Transverse colon (tissue), 4 donors: ENCODE data around the gene TMEM170B.

Source experiments
- POLR2A ChIP-seq: fragments of 450-650 bp; IDR thresholded peaks from one replicate; pipeline ENCODE4 v1.6.1; 2016; ENCODE audit warnings: antibody characterized with exemption, mild to moderate bottlenecking, moderate library complexity
- POLR2AphosphoS5 ChIP-seq, 3 donors: sonication (generic); formaldehyde crosslinking; IDR thresholded peaks; one replicate each; pipeline ENCODE4 v1.6.1; 2016; ENCODE audit warnings: antibody characterized with exemption in 3 of 3
- TF ChIP-seq, protein P1 (sequence below), 5 experiments: fragments of 200-600 bp in 3 of 5; fragments of 450-650 bp in 2 of 5; sonication (generic) in 3 of 5; IDR thresholded peaks; 1 replicate in 2 of 5; 2 replicates in 3 of 5; pipeline ENCODE4 v1.5.1; 2016 to 2017; ENCODE audit warnings: antibody characterized with exemption in 5 of 5, inconsistent platforms in 3 of 5, mild to moderate bottlenecking in 2 of 5, moderate library complexity in 1 of 5

DNA sequence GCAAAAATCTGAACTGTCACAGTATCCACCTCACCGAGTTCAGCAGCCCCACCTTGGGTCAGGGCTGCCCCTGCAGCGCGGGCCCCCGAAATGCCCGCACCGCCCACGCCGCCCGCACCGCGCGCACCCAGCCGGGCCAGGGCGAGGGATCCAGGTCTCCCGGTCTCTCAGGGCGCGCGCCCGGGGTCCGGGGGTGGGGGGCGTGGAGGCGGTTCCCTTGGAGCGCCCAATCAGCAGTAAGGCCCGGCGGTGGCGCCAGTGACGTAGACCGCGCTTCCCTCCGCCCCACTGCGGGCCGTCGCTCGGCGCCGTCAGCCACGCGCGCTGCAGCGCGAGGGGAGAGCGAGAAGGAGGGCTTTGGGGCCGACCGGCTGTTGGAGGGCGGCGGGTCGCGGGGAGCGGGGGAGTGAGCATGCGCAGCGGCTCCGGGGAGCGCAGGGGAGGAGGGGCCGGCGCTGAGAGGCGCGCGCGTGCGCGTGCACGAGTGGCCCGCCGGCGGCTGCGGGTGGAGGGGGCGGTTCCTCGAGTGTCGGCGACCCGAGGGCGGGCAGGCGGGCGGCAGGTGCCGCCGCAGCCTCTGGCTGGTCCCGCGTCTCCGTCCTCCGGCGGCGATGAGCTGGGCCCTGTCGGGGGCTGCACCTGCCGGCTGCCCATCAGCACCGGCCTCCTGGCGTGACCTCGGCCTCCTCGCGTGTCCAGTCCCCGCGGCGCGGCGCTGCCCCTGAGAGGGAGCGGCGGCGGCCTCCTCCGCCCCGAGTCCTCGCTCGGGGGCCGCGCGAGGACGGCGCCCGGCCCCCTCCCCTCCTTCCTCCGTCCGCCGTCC is at the start of gene TMEM170B:
- TF ChIP-seq, protein P1, sequence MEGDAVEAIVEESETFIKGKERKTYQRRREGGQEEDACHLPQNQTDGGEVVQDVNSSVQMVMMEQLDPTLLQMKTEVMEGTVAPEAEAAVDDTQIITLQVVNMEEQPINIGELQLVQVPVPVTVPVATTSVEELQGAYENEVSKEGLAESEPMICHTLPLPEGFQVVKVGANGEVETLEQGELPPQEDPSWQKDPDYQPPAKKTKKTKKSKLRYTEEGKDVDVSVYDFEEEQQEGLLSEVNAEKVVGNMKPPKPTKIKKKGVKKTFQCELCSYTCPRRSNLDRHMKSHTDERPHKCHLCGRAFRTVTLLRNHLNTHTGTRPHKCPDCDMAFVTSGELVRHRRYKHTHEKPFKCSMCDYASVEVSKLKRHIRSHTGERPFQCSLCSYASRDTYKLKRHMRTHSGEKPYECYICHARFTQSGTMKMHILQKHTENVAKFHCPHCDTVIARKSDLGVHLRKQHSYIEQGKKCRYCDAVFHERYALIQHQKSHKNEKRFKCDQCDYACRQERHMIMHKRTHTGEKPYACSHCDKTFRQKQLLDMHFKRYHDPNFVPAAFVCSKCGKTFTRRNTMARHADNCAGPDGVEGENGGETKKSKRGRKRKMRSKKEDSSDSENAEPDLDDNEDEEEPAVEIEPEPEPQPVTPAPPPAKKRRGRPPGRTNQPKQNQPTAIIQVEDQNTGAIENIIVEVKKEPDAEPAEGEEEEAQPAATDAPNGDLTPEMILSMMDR (IDR thresholded peaks at IDR 0.05), result no peak
- peak; percentile 45 to 67 (median 51) for TF ChIP-seq POLR2AphosphoS5 (IDR thresholded peaks at IDR 0.05)
- peak; percentile 21 for TF ChIP-seq POLR2A
